GM23338 (cell line): ENCODE results near the gene TMA7B. TPM values are rescaled to one million over a fixed set of nuclear protein-coding genes. Genes with fewer than 3 reads are reported as not detected.

Source experiments
- ATAC-seq: fragments of 200-7000 bp; cut with Tn5 transposase; 3 replicates; pipeline ENCODE4 v1.9.1; 2020
- DNase-seq: peaks from one replicate; pipeline ENCODE4 v3.0.0-alpha.2; 2015; ENCODE audit warnings: low spot score
- H2AFZ ChIP-seq: fragments of 200-600 bp; sonication (generic); 2 replicates; pipeline ENCODE4 v1.8.0; 2016; ENCODE audit warnings: antibody characterized with exemption, mild to moderate bottlenecking, moderate library complexity
- H3F3A ChIP-seq: fragments of 200-600 bp; sonication (generic); replicated peaks from 2 replicates; pipeline ENCODE4 v1.8.0; 2017; ENCODE audit warnings: antibody characterized with exemption, mixed run types, low read depth
- H3K27ac ChIP-seq: fragments of 200-600 bp; sonication (generic); 2 replicates; pipeline ENCODE4 v1.6.1; 2016; ENCODE audit warnings: low read depth
- H3K27me3 ChIP-seq: fragments of 200-600 bp; sonication (generic); 2 replicates; pipeline ENCODE4 v1.8.0; 2016; ENCODE audit warnings: mild to moderate bottlenecking, mixed run types, moderate library complexity; ENCODE audit not compliant: insufficient read depth
- H3K36me3 ChIP-seq: fragments of 200-600 bp; sonication (generic); 2 replicates; pipeline ENCODE4 v1.8.0; 2016; ENCODE audit warnings: mild to moderate bottlenecking; ENCODE audit not compliant: insufficient read depth
- H3K4me1 ChIP-seq: fragments of 200-600 bp; sonication (generic); 2 replicates; pipeline ENCODE4 v1.8.0; 2016; ENCODE audit warnings: mild to moderate bottlenecking, moderate library complexity; ENCODE audit not compliant: insufficient read depth
- H3K4me2 ChIP-seq: fragments of 200-600 bp; sonication (generic); 2 replicates; pipeline ENCODE4 v1.7.1; 2017; ENCODE audit warnings: mixed run types
- H3K4me3 ChIP-seq: fragments of 200-600 bp; sonication (generic); 2 replicates; pipeline ENCODE4 v1.6.1; 2016; ENCODE audit warnings: mixed run types
- H3K79me2 ChIP-seq: fragments of 200-600 bp; sonication (generic); replicated peaks from 2 replicates; pipeline ENCODE4 v1.8.0; 2017; ENCODE audit warnings: mild to moderate bottlenecking; ENCODE audit not compliant: insufficient read depth
- H3K9me2 ChIP-seq: fragments of 200-600 bp; sonication (generic); 2 replicates; pipeline ENCODE4 v1.8.0; 2017; ENCODE audit not compliant: insufficient read depth
- H4K20me1 ChIP-seq: fragments of 200-600 bp; sonication (generic); replicated peaks from 2 replicates; pipeline ENCODE4 v1.8.0; 2017; ENCODE audit warnings: mild to moderate bottlenecking; ENCODE audit not compliant: insufficient read depth
- H3K27ac Mint-ChIP-seq: 2 replicates; pipeline ENCODE4 v1.8.0; 2020; ENCODE audit warnings: inconsistent platforms, mild to moderate bottlenecking, moderate library complexity, mixed read lengths
- H3K27me3 Mint-ChIP-seq: 3 replicates; pipeline ENCODE4 v1.8.0; 2022; ENCODE audit warnings: low read depth, mild to moderate bottlenecking, moderate library complexity, mixed read lengths, inconsistent platforms; ENCODE audit not compliant: insufficient read depth, poor library complexity
- H3K36me3 Mint-ChIP-seq: 3 replicates; pipeline ENCODE4 v1.8.0; 2021; ENCODE audit warnings: low read depth, mild to moderate bottlenecking, inconsistent platforms, moderate library complexity, mixed read lengths
- H3K4me1 Mint-ChIP-seq: 3 replicates; pipeline ENCODE4 v1.8.0; 2020; ENCODE audit warnings: mild to moderate bottlenecking, inconsistent platforms, mixed read lengths
- H3K4me3 Mint-ChIP-seq: 3 replicates; pipeline ENCODE4 v1.8.0; 2021; ENCODE audit warnings: moderate library complexity, mild to moderate bottlenecking, inconsistent platforms, mixed read lengths
- H3K9me3 Mint-ChIP-seq: 3 replicates; pipeline ENCODE4 v1.8.0; 2020; ENCODE audit warnings: moderate library complexity, mild to moderate bottlenecking, inconsistent platforms, mixed read lengths
- CREB1 ChIP-seq: fragments of 250-450 bp; sonication (Bioruptor Pico); IDR thresholded peaks from 2 replicates; pipeline ENCODE4 v1.5.0; 2020; ENCODE audit warnings: low read depth, mild to moderate bottlenecking, moderate library complexity
- ETS1 ChIP-seq: IDR thresholded peaks from 2 replicates; pipeline ENCODE4 v1.6.1; 2016; ENCODE audit warnings: antibody characterized with exemption
- EZH2phosphoT487 ChIP-seq: fragments of 200-600 bp; sonication (generic); IDR thresholded peaks from one replicate; pipeline ENCODE4 v1.8.1; 2018; ENCODE audit warnings: antibody characterized with exemption; ENCODE audit not compliant: unreplicated experiment
- REST ChIP-seq: IDR thresholded peaks from one replicate; pipeline ENCODE4 v1.6.1; 2018; ENCODE audit warnings: antibody characterized with exemption; ENCODE audit not compliant: unreplicated experiment
- ZNF114 ChIP-seq: fragments of 250-450 bp; sonication (Bioruptor Pico); IDR thresholded peaks from 2 replicates; pipeline ENCODE4 v1.5.0; 2020; ENCODE audit warnings: mild to moderate bottlenecking, moderate library complexity
- polyA plus RNA-seq: library from polyadenylated mRNA; unstranded; fragments of >200 nt; fragmentation: Nextera tagmentation; extraction: Ambion mirVana; gene quantifications from 2 replicates; pipeline ENCODE4 v1.2.1, GENCODE V29; 2016
- total RNA-seq: library from RNA; depleted of rRNA; stranded (reverse); fragments of >200 nt; shearing (Covaris generic); gene quantifications from 2 replicates; pipeline ENCODE4 v1.2.3, GENCODE V29; 2014

The TMA7B gene
- total and polyA plus RNA-seq, 2 experiments from 2014 or later, result not detected

- no peak for TF ChIP-seq REST
Measured at GRCh38 chr22:39985383-39986035, 25.3 kb downstream of the TMA7B start (continued).

GRCh38 chr22:39988386-39989114, 28.4 kb downstream of the TMA7B start:
- DNase-seq (no peak), ATAC-seq (peak; percentile 15; the same call in 1 of the 3 replicates)
- peaks cover 14% of the 10 kb centered on the region for H3K27me3 Mint-ChIP-seq
- Histone ChIP-seq H3K4me3 (no peak overlapping the region), H2AFZ (no peak overlapping the region; the same call in 1 of the 2 replicates), H4K20me1 (no peaks in the 10 kb centered on the region), H3F3A (peaks cover 6% of the 10 kb centered on the region; the same call in 1 of the 2 replicates), H3K9me2 (no peaks in the 10 kb centered on the region), H3K4me2 (no peak overlapping the region), H3K27ac (no peak overlapping the region), H3K27me3 (peaks cover 10% of the 10 kb centered on the region), H3K79me2 (no peaks in the 10 kb centered on the region), H3K4me1 (peaks cover 11% of the 10 kb centered on the region; the same call in 1 of the 2 replicates), H3K36me3 (no peaks in the 10 kb centered on the region)
- no peaks in the 10 kb centered on the region for H3K36me3 Mint-ChIP-seq
- H3K4me1 Mint-ChIP-seq, result peaks cover 11% of the 10 kb centered on the region
- no peak overlapping the region; the same call in 2 of the 3 replicates for H3K4me3 Mint-ChIP-seq
- H3K9me3 Mint-ChIP-seq, result no peaks in the 10 kb centered on the region
- no peak overlapping the region for H3K27ac Mint-ChIP-seq
- TF ChIP-seq ETS1 (no peak), REST (no peak), CREB1 (CRISPR knock-in tag) (no peak), EZH2phosphoT487 (no peak), ZNF114 (CRISPR knock-in tag) (no peak)
